MCF 10A (cell line): ENCODE data around the gene UBE3C. TPM values are rescaled to one million over a fixed set of nuclear protein-coding genes. Genes with fewer than 3 reads are reported as not detected.

Experiments used
- BruUV-seq: library from RNA; stranded (reverse); fragments of 400-500 nt; replicated peaks from 2 replicates; lab custom pipeline; 2021; lab: Mats Ljungman, UMichigan
- CTCF ChIA-PET: fragments of 300-600 bp; sonication (Branson Sonifier 250); formaldehyde crosslinking; extraction: SDS; loops from one replicate; lab custom pipeline; 2021; ENCODE audit warnings: antibody characterized with exemption, inconsistent platforms; lab: Yijun Ruan, JAX
- POLR2A ChIA-PET: fragments of 300-600, 350-650 bp; sonication (Branson Sonifier 250); formaldehyde crosslinking; extraction: SDS; loops from one replicate; lab custom pipeline; 2020; ENCODE audit warnings: antibody characterized with exemption, inconsistent platforms; lab: Yijun Ruan, JAX
- DNase-seq: peaks from one replicate; pipeline ENCODE4 v3.0.0-alpha.2; 2018; ENCODE audit not compliant: unreplicated experiment
- H3K27ac Mint-ChIP-seq: one replicate; pipeline ENCODE4 v1.8.0; 2022; ENCODE audit warnings: mild to moderate bottlenecking, low read depth, mixed read lengths; ENCODE audit not compliant: unreplicated experiment
- H3K27me3 Mint-ChIP-seq: one replicate; pipeline ENCODE4 v1.8.0; 2022; ENCODE audit warnings: mixed read lengths; ENCODE audit not compliant: insufficient read depth, unreplicated experiment
- H3K36me3 Mint-ChIP-seq: one replicate; pipeline ENCODE4 v1.8.0; 2022; ENCODE audit warnings: mild to moderate bottlenecking, moderate library complexity, mixed read lengths; ENCODE audit not compliant: insufficient read depth, unreplicated experiment
- H3K4me1 Mint-ChIP-seq: one replicate; pipeline ENCODE4 v1.8.0; 2022; ENCODE audit warnings: mixed read lengths; ENCODE audit not compliant: insufficient read depth, unreplicated experiment
- H3K4me3 Mint-ChIP-seq: one replicate; pipeline ENCODE4 v1.8.0; 2022; ENCODE audit warnings: mild to moderate bottlenecking, moderate library complexity, mixed read lengths; ENCODE audit not compliant: unreplicated experiment
- H3K9me3 Mint-ChIP-seq: one replicate; pipeline ENCODE4 v1.8.0; 2022; ENCODE audit warnings: mixed read lengths; ENCODE audit not compliant: unreplicated experiment
- CTCF ChIP-seq: fragments of 200-600 bp; IDR thresholded peaks from one replicate; pipeline ENCODE4 v1.8.0; 2022; ENCODE audit warnings: antibody characterized with exemption, mild to moderate bottlenecking; ENCODE audit not compliant: unreplicated experiment
- intact Hi-C: fragments of 100-400 bp; cut with micrococcal nuclease; formaldehyde crosslinking; loops from 2 replicates; pipeline ENCODE4 v1.14.1; 2022
- total RNA-seq: library from RNA; stranded (reverse); gene quantifications from 2 replicates; pipeline ENCODE4 v1.2.3, GENCODE V29; 2022

The UBE3C gene
- total RNA-seq, 1 experiment from 2014 or later = 72.8 TPM

DNA sequence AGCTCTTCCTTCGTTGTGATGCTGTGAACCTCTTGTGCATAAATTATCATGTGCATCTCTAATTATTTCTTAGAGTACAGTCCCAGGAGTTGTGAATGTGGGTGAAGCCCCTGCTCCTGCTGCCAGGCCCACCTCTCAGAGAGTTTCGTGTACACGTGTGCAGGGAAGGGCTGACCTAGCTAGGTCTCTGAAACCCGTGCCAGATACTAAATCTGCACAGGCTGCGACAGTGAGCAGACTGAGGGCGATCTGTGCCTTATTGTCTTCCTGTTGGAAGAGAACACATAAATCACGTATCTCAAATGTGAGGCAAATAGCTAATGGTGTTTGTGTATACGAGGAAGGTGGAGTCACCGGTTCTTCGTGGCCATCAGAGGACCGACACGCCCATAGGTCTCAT, 126.3 kb downstream of the UBE3C start:
- ChIA-PET CTCF (interaction anchor here (0.7 to 1.5 kb wide), 7 partner anchors 8 to 678 kb away, joined by 3 to 8 read pairs (median 3); no protein-coding TSS in a partner anchor), POLR2A (no interaction called here)
- H3K4me3 Mint-ChIP-seq = no peak overlapping the region
- H3K27ac Mint-ChIP-seq = no peak overlapping the region
- BruUV-seq = no TSS peak
- peaks cover 95% of the 10 kb centered on the region for H3K36me3 Mint-ChIP-seq
- no peak for TF ChIP-seq CTCF
- no peaks in the 10 kb centered on the region for H3K9me3 Mint-ChIP-seq
- no peaks in the 10 kb centered on the region for H3K4me1 Mint-ChIP-seq
- no peak for DNase-seq
- intact Hi-C loops = no loop called here
- no peaks in the 10 kb centered on the region for H3K27me3 Mint-ChIP-seq

DNA sequence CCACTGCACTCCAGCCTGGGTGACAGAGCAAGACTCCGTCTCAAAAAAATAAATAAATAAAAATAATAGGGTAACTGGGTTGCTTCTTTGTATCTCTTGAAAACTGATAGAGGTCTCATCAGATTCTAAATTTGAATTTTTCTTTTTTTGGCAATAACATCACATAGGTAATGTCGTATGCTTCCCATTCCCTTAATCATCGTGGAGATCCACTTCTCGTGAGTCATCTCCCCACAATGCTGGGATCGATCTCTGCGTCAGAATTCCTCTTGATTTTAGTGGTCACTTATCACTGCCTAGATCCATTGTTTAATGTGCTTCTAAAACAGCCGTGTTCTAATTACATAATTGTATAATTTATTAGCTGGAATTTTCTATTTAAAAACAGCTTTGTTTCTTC, 127.5 kb downstream of the UBE3C start:
- no peak for DNase-seq
- no peak for TF ChIP-seq CTCF
- H3K27me3 Mint-ChIP-seq = no peaks in the 10 kb centered on the region
- POLR2A ChIA-PET = no interaction called here
- BruUV-seq = no TSS peak
- no peak overlapping the region for H3K27ac Mint-ChIP-seq
- CTCF ChIA-PET = interaction anchor here (0.8 kb wide), 1 partner anchor 16 kb away, joined by 5 read pairs; no protein-coding TSS in a partner anchor
- H3K4me3 Mint-ChIP-seq = no peak overlapping the region
- H3K4me1 Mint-ChIP-seq = peaks cover 6% of the 10 kb centered on the region
- intact Hi-C loops = no loop called here
- no peaks in the 10 kb centered on the region for H3K9me3 Mint-ChIP-seq
- H3K36me3 Mint-ChIP-seq = peaks cover 91% of the 10 kb centered on the region

- ChIA-PET POLR2A (no interaction called here), CTCF (interaction anchor here (0.5 to 3.4 kb wide), 3 partner anchors 17 to 125 kb away, joined by 4 to 19 read pairs (median 5); no protein-coding TSS in a partner anchor)
- Mint-ChIP-seq H3K36me3 (peaks cover 94% of the 10 kb centered on the region), H3K4me3 (no peak overlapping the region), H3K27ac (no peak overlapping the region), H3K9me3 (no peaks in the 10 kb centered on the region), H3K4me1 (peaks cover 15% of the 10 kb centered on the region), H3K27me3 (no peaks in the 10 kb centered on the region)
- BruUV-seq = no TSS peak
- DNase-seq = no peak
- TF ChIP-seq CTCF = no peak
- intact Hi-C loops = no loop called here
Measured at GRCh38 chr7:157267516-157267915, 128.8 kb downstream of the UBE3C start.

DNA sequence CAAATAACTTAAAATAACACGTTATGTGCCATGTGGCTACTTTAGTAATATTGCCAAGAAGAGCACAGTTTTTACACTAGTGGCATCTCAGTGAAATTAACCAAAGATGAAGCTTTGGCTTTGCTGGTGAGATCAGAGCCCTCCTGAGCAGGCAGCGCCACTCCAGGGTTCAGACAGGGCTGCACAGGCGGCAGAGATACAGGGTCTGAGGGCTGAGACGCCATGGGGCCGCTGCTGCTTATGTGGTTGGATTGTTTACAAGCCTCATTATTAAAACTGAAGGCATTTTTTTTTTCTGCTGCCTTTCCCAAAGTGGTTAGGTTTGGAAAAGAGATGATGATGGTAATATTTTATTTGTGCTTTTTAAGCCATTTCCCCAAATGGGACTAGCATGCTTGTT, 129.2 kb downstream of the UBE3C start:
- peaks cover 89% of the 10 kb centered on the region for H3K36me3 Mint-ChIP-seq
- TF ChIP-seq CTCF = no peak
- no peaks in the 10 kb centered on the region for H3K9me3 Mint-ChIP-seq
- DNase-seq = no peak
- BruUV-seq = no TSS peak
- H3K4me1 Mint-ChIP-seq = peaks cover 19% of the 10 kb centered on the region
- H3K4me3 Mint-ChIP-seq = no peak overlapping the region
- CTCF ChIA-PET = interaction anchor here (0.5 to 3.4 kb wide), 3 partner anchors 18 to 124 kb away, joined by 4 to 19 read pairs (median 5); no protein-coding TSS in a partner anchor
- H3K27ac Mint-ChIP-seq = peak overlapping the region; percentile 35
- H3K27me3 Mint-ChIP-seq = no peaks in the 10 kb centered on the region
- POLR2A ChIA-PET = no interaction called here
- intact Hi-C loops = no loop called here
